CD4-positive, alpha-beta T cell treated with Interleukin-1 beta for 1 hour (primary cell): ENCODE measurements around the gene CD46.
A peak's percentile ranks its signal among the peaks of the same experiment; 100 is the strongest.

Experiments
- DNase-seq, 2 donors: peaks; one replicate each; pipeline ENCODE4 v3.0.0-alpha.2; 2020 to 2022

CD46 gene

GRCh38 chr1:207830788-207831187 is 78.9 kb downstream of the CD46 start:
- DNase-seq = no peak

GRCh38 chr1:207831517-207832327 is 79.9 kb downstream of the CD46 start:
- DNase-seq = peak; percentile 37 to 54

GRCh38 chr1:207832796-207833195 is 80.9 kb downstream of the CD46 start:
- no peak for DNase-seq

- DNase-seq = no peak
Measured at GRCh38 chr1:207833381-207833780, 81.5 kb downstream of the CD46 start.

GRCh38 chr1:207833956-207834660 is 82.3 kb downstream of the CD46 start:
- no peak for DNase-seq

GRCh38 chr1:207835958-207836357 is 84.1 kb downstream of the CD46 start:
- DNase-seq = no peak

- DNase-seq = no peak
Measured at GRCh38 chr1:207836591-207837347, 84.9 kb downstream of the CD46 start.

- no peak for DNase-seq
Measured at GRCh38 chr1:207837673-207838072, 85.8 kb downstream of the CD46 start.

GRCh38 chr1:207838156-207839082 is 86.6 kb downstream of the CD46 start:
- DNase-seq = no peak

- no peak for DNase-seq
Measured at GRCh38 chr1:207839083-207839413, 87.2 kb downstream of the CD46 start.

- no peak for DNase-seq
Measured at GRCh38 chr1:207840380-207840779, 88.5 kb downstream of the CD46 start.

- no peak for DNase-seq
Measured at GRCh38 chr1:207841293-207841692, 89.4 kb downstream of the CD46 start.

- DNase-seq = no peak
Measured at GRCh38 chr1:207841901-207842300, 90.0 kb downstream of the CD46 start.

GRCh38 chr1:207842506-207842905 is 90.7 kb downstream of the CD46 start:
- DNase-seq = no peak

- no peak for DNase-seq
Measured at GRCh38 chr1:207844371-207844770, 92.5 kb downstream of the CD46 start.
